Esophagus squamous epithelium (tissue), 5 donors: Measurements from ENCODE around the gene PRSS36. TPM values are rescaled to one million over a fixed set of nuclear protein-coding genes. Genes with fewer than 3 reads are reported as not detected.

Experiments
- DNase-seq: peaks from one replicate; lab custom pipeline; 2025; lab: John Stamatoyannopoulos, UW
- H3K27ac ChIP-seq, 4 donors: fragments of 200-600 bp; sonication (generic); one replicate each; pipeline ENCODE4 v1.5.1; 2016 to 2019; ENCODE audit warnings: mild to moderate bottlenecking in 1 of 4
- H3K27me3 ChIP-seq, 4 donors: fragments of 200-600 bp; sonication (generic); 1 replicate in 3 of 4; 2 replicates in 1 of 4; pipeline versions ENCODE4 v1.5.1 to v1.6.0; 2017 to 2021; ENCODE audit warnings: antibody characterized with exemption in 1 of 4
- H3K36me3 ChIP-seq, 3 donors: fragments of 200-600 bp; sonication (generic); one replicate each; pipeline ENCODE4 v1.5.1; 2016 to 2019
- H3K4me1 ChIP-seq, 3 donors: fragments of 200-600 bp; sonication (generic); one replicate each; pipeline ENCODE4 v1.5.1; 2017 to 2019
- H3K4me3 ChIP-seq, 4 donors: fragments of 200-600 bp; sonication (generic); 1 replicate in 3 of 4; 2 replicates in 1 of 4; pipeline ENCODE4 v1.5.1; 2016 to 2019; ENCODE audit warnings: mild to moderate bottlenecking in 2 of 4, moderate library complexity in 1 of 4
- H3K9me3 ChIP-seq, 3 donors: fragments of 200-600 bp; sonication (generic); one replicate each; pipeline ENCODE4 v1.5.1; 2016 to 2019
- CTCF ChIP-seq, 6 experiments: fragments of 450-650 bp in 4 of 6; fragments of 200-600 bp in 2 of 6; sonication (generic) in 2 of 6; IDR thresholded peaks; one replicate each; pipeline ENCODE4 v1.5.1; 2016 to 2019; ENCODE audit warnings: antibody characterized with exemption in 6 of 6, mild to moderate bottlenecking in 4 of 6, moderate library complexity in 4 of 6
- POLR2A ChIP-seq, 4 donors: fragments of 450-650 bp; IDR thresholded peaks; one replicate each; pipeline ENCODE4 v1.6.1; 2017; ENCODE audit warnings: antibody characterized with exemption in 4 of 4, mild to moderate bottlenecking in 4 of 4, moderate library complexity in 3 of 4
- whole genome bisulfite sequencing, 2 donors: methylation state at CpG; one replicate each; pipeline ENCODE4 v1.1.5; 2018; 5-methylcytosine and 5-hydroxymethylcytosine counted together
- intact Hi-C: fragments of 100-400 bp; cut with DNase I; formaldehyde crosslinking; loops from one replicate; pipeline ENCODE4 v1.15.0; 2022
- total RNA-seq, 4 donors: library from RNA; depleted of rRNA; stranded (reverse); fragments of >200 nt; gene quantifications; one replicate each; pipeline ENCODE4 v1.1.0, GENCODE V29; 2016
- donor health status: DM: yes; HTN: yes; CAD: no.

PRSS36 gene
- total RNA-seq, 4 donors from 2014 or later = 0.38 to 4.2 (median 1.9) TPM

GRCh38 chr16:31120129-31120528, 29.7 kb downstream of the PRSS36 start:
- 90 to 93% methylated on average over 12 to 13 of the region's 16 CpGs for WGBS, 2 donors

GRCh38 chr16:31118223-31119155, 31.4 kb downstream of the PRSS36 start:
- no peaks in the 10 kb centered on the region for H3K27me3 ChIP-seq
- WGBS, 2 donors = 36% methylated on average over 9 of the region's 9 CpGs
- DNase-seq = no peak

More at GRCh38 chr16:31120129-31120528, 29.7 kb downstream of the PRSS36 start:
- TF ChIP-seq CTCF (IDR thresholded peaks at IDR 0.05) (no peak), POLR2A (IDR thresholded peaks at IDR 0.05) (no peak)
- Histone ChIP-seq H3K27ac (peak overlapping the region; percentile 52 to 99 (median 94)), H3K27me3 (no peaks in the 10 kb centered on the region), H3K9me3 (no peaks in the 10 kb centered on the region), H3K4me1 (peaks cover 15 to 45% (median 18%) of the 10 kb centered on the region in 3 donors), H3K36me3 (peaks cover 9 to 53% (median 25%) of the 10 kb centered on the region in 3 donors), H3K4me3 (no peak overlapping the region)
- intact Hi-C loops = no loop called here
- DNase-seq = no peak

GRCh38 chr16:31117384-31118222, 32.3 kb downstream of the PRSS36 start, which contains the start of gene KAT8:
TSS of gene KAT8 (plus strand) at chr16:31117664. CDS start at chr16:31117682, 18 bp downstream.
- Histone ChIP-seq H3K4me1 (peaks cover 18 to 69% (median 25%) of the 10 kb centered on the region in 3 donors), H3K27me3 (no peaks in the 10 kb centered on the region), H3K9me3 (no peaks in the 10 kb centered on the region), H3K4me3 (peak within 1 kb of the TSS; percentile 47 to 88 (median 71)), H3K36me3 (peaks cover 9 to 35% (median 25%) of the 10 kb centered on the region in 3 donors), H3K27ac (peak within 1 kb of the TSS; percentile 90 to 99 (median 98))
- DNase-seq = peak; percentile 89
- TF ChIP-seq POLR2A (IDR thresholded peaks at IDR 0.05) (peak in 3 of 4 donors; percentile 69 to 90 (median 89)), CTCF (IDR thresholded peaks at IDR 0.05) (no peak)
- intact Hi-C loops = no loop called here
- WGBS, 2 donors = 0% methylated on average over 16 to 30 of the region's 68 CpGs

More at GRCh38 chr16:31118223-31119155, 31.4 kb downstream of the PRSS36 start:
- no peaks in the 10 kb centered on the region for H3K9me3 ChIP-seq
- H3K4me1 ChIP-seq = peaks cover 18 to 60% (median 20%) of the 10 kb centered on the region in 3 donors
- H3K36me3 ChIP-seq = peaks cover 9 to 43% (median 25%) of the 10 kb centered on the region in 3 donors
- peak overlapping the region; percentile 47 to 88 (median 71) for H3K4me3 ChIP-seq
- TF ChIP-seq POLR2A (IDR thresholded peaks at IDR 0.05) (no peak), CTCF (IDR thresholded peaks at IDR 0.05) (no peak)
- H3K27ac ChIP-seq = peak overlapping the region; percentile 90 to 99 (median 98)
- intact Hi-C loops = no loop called here

- WGBS, 2 donors = 34 to 46% methylated on average over 8 of the region's 8 CpGs
Observed at GRCh38 chr16:31114468-31114867, 35.4 kb downstream of the PRSS36 start.

More at GRCh38 chr16:31114468-31114867, 35.4 kb downstream of the PRSS36 start:
- intact Hi-C loops = no loop called here
- Histone ChIP-seq H3K4me3 (no peak overlapping the region), H3K36me3 (peaks cover 17 to 35% (median 22%) of the 10 kb centered on the region in 3 donors), H3K27ac (peak overlapping the region; percentile 20 to 86 (median 76)), H3K27me3 (no peaks in the 10 kb centered on the region), H3K9me3 (no peaks in the 10 kb centered on the region), H3K4me1 (peaks cover 26 to 89% (median 33%) of the 10 kb centered on the region in 3 donors)
- TF ChIP-seq POLR2A (IDR thresholded peaks at IDR 0.05) (no peak), CTCF (IDR thresholded peaks at IDR 0.05) (no peak)
- no peak for DNase-seq
